Breast epithelium (tissue), 3 donors: ENCODE data around the gene TET2.

Experiments used
- POLR2A ChIP-seq: fragments of 450-650 bp; IDR thresholded peaks from one replicate; pipeline ENCODE4 v1.6.1; 2016; ENCODE audit warnings: antibody characterized with exemption, mild to moderate bottlenecking, moderate library complexity
- POLR2AphosphoS5 ChIP-seq, 3 donors: sonication (generic); formaldehyde crosslinking; IDR thresholded peaks; one replicate each; pipeline ENCODE4 v1.6.1; 2017; ENCODE audit warnings: antibody characterized with exemption in 3 of 3
- TF ChIP-seq, protein P1 (sequence below), 3 donors: fragments of 450-650 bp; IDR thresholded peaks; one replicate each; pipeline ENCODE4 v1.5.1; 2016 to 2017; ENCODE audit warnings: antibody characterized with exemption in 3 of 3, mild to moderate bottlenecking in 3 of 3, moderate library complexity in 3 of 3

DNA sequence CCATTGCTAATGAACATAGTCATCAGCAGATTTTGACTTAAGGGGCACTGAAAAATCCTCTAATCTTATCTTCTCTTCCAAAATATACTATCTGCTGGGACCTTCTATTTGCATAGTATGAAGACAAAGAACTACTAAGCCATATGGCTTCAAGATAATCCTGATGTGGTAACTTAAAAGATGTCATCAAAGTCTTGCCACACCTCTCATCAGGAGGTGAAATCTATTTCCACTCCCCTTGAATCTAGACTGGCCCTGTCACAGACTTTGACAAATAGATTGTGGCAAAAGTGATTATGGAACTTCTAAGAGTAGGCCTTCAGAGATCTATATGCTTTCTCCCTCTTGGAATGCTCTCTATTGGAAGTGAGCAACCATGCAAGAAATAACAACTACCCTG is 27.3 kb upstream of the TET2 start:
- TF ChIP-seq, protein P1, sequence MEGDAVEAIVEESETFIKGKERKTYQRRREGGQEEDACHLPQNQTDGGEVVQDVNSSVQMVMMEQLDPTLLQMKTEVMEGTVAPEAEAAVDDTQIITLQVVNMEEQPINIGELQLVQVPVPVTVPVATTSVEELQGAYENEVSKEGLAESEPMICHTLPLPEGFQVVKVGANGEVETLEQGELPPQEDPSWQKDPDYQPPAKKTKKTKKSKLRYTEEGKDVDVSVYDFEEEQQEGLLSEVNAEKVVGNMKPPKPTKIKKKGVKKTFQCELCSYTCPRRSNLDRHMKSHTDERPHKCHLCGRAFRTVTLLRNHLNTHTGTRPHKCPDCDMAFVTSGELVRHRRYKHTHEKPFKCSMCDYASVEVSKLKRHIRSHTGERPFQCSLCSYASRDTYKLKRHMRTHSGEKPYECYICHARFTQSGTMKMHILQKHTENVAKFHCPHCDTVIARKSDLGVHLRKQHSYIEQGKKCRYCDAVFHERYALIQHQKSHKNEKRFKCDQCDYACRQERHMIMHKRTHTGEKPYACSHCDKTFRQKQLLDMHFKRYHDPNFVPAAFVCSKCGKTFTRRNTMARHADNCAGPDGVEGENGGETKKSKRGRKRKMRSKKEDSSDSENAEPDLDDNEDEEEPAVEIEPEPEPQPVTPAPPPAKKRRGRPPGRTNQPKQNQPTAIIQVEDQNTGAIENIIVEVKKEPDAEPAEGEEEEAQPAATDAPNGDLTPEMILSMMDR (IDR thresholded peaks at IDR 0.05), result no peak
- TF ChIP-seq POLR2AphosphoS5 (IDR thresholded peaks at IDR 0.05), result no peak
- TF ChIP-seq POLR2A, result no peak
